ENCODE measurements around the gene ADORA2A. TPM values are rescaled to one million over a fixed set of nuclear protein-coding genes. Genes with fewer than 3 reads are reported as not detected.

Gene ADORA2A
- total and polyA plus RNA-seq, 10 of the 15 experiments (the other 5 are each of a cell fraction or from before 2014, with no cell fraction given) = 0.69 to 31.2 (median 18.3) TPM

DNA sequence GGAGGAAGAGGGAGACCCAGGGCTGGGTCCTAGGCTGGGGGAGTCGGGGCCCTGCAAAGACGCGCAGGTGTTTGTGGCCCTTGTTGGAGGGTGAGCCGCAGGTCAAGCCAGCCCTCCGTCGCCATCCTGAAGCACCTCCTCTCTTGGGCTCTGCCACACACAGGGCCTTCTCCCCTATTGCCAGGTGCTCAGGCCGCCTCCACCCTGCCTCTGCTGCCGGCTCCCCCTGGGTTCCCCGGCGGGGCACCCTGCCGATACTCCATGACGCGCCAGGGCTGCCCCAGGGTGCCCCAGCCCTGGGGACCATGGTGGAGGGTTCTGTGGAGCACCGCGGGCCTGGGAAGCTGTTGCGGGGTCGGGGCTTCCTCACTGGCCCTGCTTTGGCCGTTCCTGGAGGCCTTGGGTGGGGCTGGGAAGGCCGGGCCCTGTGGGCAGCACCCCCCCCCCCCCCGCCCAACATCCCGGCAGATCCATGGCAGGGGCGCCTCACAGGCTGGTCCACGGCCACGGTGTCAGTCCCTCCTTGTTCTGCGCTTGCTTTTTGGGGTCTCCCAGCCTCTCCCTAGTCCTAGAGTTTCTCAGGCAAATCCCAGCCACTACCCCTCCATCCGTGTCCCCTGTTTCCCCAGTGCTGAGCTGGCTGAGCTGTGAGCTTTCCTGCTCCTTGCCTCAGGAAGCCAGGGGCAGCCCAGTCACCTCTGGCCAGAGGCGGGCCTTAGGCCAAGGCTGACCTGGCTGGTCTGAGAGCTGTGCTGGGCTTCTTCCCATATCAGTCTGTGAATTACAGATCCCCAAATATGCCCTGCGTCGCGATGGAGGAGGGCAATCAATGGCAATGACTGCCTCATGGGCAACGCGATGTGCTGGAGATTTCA lies 2.3 kb upstream of the ADORA2A start:
- ChIA-PET RAD21 (ENCODE audit: unreplicated experiment) (interaction anchor here (0.6 to 10.4 kb wide), 9 partner anchors 8 to 97 kb away, joined by 3 to 107 read pairs (median 5); no protein-coding TSS in a partner anchor), POLR2A (interaction anchor here (0.8 to 3.7 kb wide), 3 partner anchors 10 to 87 kb away, joined by 3 to 13 read pairs (median 6); no protein-coding TSS in a partner anchor), SMC1A (ENCODE audit: uncharacterized antibody, unreplicated experiment) (interaction anchor here (1.0 to 8.9 kb wide), 12 partner anchors 11 to 105 kb away, joined by 3 to 48 read pairs (median 4); no protein-coding TSS in a partner anchor), CTCF (interaction anchor here (0.8 to 19.9 kb wide), 10 partner anchors 9 to 99 kb away, joined by 3 to 332 read pairs (median 8); no protein-coding TSS in a partner anchor)
- intact Hi-C loops (cut with micrococcal nuclease; ENCODE audit: unreplicated experiment) (loop anchor here (1.0 kb wide), 2 partner anchors 78 to 100 kb away; no protein-coding TSS in a partner anchor), in situ Hi-C loops (cut with MboI) (no loop called here)
- Histone ChIP-seq H4K20me1 (ENCODE audit: control insufficient read depth, insufficient read depth) (no peaks in the 10 kb centered on the region), H2AFZ (ENCODE audit: control insufficient read depth, low read depth, low read length) (no peak overlapping the region), H3K27ac (ENCODE audit: control insufficient read depth, insufficient read depth) (no peak overlapping the region), H3K27me3 (replicated peaks in 1 of 2; ENCODE audit: control insufficient read depth in 2 of 2, insufficient read depth in 2 of 2, low read length in 1 of 2) (no peaks in the 10 kb centered on the region), H3K9me3 (replicated peaks; ENCODE audit: control insufficient read depth, insufficient read depth, low read length) (no peaks in the 10 kb centered on the region), H3K4me3 (peak overlapping the region; percentile 77; the same call in 1 of the 2 replicates), H3K4me2 (ENCODE audit: control insufficient read depth, insufficient read depth) (peak overlapping the region; percentile 32), H3K9ac (ENCODE audit: control insufficient read depth, insufficient read depth, low read length) (no peak overlapping the region), H3K4me1 (ENCODE audit: control insufficient read depth, insufficient read depth, low read length) (peaks cover 32% of the 10 kb centered on the region), H3K79me2 (ENCODE audit: control insufficient read depth, insufficient read depth, low read length) (peaks cover 52% of the 10 kb centered on the region), H3K36me3 (ENCODE audit: control insufficient read depth in 2 of 2, insufficient read depth in 2 of 2, low read length in 1 of 2) (no peaks in the 10 kb centered on the region; a peak in 1 of 4 replicates)
- TF ChIP-seq, protein P1, sequence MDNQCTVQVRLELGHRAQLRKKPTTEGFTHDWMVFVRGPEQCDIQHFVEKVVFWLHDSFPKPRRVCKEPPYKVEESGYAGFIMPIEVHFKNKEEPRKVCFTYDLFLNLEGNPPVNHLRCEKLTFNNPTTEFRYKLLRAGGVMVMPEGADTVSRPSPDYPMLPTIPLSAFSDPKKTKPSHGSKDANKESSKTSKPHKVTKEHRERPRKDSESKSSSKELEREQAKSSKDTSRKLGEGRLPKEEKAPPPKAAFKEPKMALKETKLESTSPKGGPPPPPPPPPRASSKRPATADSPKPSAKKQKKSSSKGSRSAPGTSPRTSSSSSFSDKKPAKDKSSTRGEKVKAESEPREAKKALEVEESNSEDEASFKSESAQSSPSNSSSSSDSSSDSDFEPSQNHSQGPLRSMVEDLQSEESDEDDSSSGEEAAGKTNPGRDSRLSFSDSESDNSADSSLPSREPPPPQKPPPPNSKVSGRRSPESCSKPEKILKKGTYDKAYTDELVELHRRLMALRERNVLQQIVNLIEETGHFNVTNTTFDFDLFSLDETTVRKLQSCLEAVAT (IDR thresholded peaks at IDR 0.05) = peak; percentile 97
- no peak for TF ChIP-seq STAT1 (conservative IDR thresholded peaks at IDR 0.05)
- FAIRE-seq (no peak), ATAC-seq (no peak), DNase-seq (ENCODE audit: low read depth, low spot score) (no peak)
- BruUV-seq (replicated peaks) = no TSS peak
- 98% methylated on average over 23 of the region's 32 CpGs for WGBS (ENCODE audit: insufficient coverage, insufficient replicate concordance, low lambda C conversion rate, missing lambda C conversion rate)
